ENCODE data around the gene MED8. TPM values are rescaled to one million over a fixed set of nuclear protein-coding genes. Genes with fewer than 3 reads are reported as not detected.

MED8 gene
- total RNA-seq, 4 donors from 2014 or later: 38.5 to 52.2 (median 45.2) TPM

DNA sequence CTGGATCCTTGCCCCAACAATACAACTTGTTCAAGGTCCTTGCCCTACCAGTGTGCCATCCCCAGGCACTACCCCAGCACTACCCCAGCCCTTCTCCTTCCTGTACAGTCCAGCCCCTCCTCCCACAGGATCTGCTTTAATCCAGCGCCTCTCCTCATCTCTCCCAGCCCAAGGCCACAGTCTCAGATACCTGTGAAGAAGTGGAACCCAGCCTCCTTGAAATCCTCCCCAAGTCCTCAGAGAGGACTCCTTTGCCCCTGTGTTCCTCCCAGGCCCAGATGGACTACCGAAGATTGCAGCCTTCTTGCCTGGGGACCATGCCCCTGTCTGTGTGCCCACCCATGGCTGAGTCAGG, 37.3 kb downstream of the MED8 start:
- TF ChIP-seq, protein P1, sequence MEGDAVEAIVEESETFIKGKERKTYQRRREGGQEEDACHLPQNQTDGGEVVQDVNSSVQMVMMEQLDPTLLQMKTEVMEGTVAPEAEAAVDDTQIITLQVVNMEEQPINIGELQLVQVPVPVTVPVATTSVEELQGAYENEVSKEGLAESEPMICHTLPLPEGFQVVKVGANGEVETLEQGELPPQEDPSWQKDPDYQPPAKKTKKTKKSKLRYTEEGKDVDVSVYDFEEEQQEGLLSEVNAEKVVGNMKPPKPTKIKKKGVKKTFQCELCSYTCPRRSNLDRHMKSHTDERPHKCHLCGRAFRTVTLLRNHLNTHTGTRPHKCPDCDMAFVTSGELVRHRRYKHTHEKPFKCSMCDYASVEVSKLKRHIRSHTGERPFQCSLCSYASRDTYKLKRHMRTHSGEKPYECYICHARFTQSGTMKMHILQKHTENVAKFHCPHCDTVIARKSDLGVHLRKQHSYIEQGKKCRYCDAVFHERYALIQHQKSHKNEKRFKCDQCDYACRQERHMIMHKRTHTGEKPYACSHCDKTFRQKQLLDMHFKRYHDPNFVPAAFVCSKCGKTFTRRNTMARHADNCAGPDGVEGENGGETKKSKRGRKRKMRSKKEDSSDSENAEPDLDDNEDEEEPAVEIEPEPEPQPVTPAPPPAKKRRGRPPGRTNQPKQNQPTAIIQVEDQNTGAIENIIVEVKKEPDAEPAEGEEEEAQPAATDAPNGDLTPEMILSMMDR (IDR thresholded peaks at IDR 0.05; ENCODE audit: low read depth): no peak

DNA sequence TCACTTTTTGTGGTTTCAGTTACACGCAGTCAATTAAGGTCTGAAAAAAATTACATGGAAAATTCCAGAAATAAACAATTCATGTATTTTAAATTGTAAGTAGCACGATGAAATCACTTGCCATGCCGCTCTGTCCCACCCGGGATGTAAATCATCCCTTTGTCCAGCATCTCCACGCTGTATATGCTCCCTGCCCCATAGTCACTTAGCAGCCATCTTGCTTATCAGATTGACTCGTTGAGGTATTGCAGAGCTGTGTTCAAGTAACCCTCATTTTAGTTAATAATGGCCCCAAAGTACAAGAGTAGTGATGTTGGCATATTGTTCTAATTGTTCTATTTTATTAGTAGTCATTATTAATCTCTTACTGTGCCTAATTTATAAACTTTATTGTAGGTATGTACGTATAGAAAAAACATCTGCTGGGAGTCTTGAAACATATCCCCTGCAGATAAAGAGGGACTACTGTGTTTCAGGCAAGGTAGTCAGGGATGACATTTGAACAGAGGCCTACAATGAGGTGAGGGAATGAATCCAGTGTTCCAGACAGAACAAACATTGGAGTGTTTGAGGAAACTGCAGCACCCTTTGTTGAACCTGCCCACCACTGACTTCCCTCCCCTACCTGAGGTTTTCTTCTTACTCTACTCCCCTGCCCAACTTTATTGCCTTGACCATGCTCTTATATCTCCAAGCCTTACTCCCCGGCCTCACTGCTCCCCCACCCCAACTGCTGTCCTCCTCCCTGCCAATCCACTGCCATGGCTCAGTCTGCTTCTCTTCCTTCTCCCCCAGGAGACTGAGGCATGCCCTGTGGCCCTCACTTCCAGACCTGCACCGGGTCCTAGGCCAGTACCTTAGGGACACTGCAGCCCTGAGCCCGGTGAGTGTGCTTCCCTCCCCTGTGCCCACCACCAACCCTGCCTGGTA, 37.9 kb downstream of the MED8 start:
- TF ChIP-seq, protein P1 (IDR thresholded peaks at IDR 0.05; ENCODE audit: low read depth): no peak

DNA sequence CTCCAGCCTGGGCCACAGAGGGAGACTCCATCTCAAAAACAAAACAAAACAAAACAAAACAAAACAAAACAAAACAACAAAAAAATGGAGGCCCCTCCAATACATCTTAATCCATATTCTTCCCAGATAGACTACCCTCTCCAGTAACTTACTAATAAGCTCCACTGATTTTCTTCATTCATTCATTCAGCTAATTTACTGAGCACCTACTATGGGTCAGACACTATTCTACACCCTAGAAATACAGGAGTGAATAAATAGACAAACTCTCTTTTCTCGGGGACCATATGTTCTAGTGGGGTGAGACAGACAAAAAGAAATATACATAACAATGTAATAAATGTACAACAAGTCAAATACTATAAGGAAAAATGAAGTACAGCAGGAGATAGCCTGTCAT, 38.6 kb downstream of the MED8 start:
- TF ChIP-seq, protein P1 (IDR thresholded peaks at IDR 0.05; ENCODE audit: low read depth): no peak

DNA sequence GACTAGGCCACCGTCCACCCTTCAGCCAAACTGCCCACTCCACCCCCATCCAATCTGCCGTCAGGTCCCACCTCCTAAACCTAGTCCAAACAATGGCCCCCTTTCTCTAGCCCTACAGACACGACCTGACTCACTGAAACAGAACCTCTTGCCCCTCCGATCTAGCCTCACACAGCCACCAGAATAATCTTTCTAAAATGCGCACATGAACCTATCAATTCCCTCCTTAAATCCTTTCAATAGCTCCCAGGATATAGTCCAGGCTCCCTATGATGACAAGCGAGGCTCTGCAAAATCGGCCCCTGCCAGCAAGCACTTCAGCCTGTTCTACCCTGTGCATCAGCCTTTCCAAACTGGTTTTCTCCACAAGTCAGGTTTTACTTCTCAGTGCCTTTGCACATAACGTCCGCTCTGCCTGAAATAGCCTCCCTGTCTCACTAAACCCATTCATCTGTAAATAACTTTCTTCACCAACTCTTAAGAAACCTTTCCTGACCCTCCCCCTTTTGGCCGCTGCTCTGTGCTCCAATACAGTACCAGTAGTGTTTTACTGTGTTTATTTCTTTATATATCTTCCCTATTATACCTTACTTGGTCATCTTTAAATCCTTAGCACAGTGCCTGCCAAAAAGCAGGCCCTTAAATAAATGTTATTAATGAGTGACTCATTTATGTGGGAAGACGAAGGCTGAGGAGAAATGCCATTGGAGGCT, 39.9 kb downstream of the MED8 start:
- TF ChIP-seq, protein P1 (IDR thresholded peaks at IDR 0.05; ENCODE audit: low read depth): no peak

DNA sequence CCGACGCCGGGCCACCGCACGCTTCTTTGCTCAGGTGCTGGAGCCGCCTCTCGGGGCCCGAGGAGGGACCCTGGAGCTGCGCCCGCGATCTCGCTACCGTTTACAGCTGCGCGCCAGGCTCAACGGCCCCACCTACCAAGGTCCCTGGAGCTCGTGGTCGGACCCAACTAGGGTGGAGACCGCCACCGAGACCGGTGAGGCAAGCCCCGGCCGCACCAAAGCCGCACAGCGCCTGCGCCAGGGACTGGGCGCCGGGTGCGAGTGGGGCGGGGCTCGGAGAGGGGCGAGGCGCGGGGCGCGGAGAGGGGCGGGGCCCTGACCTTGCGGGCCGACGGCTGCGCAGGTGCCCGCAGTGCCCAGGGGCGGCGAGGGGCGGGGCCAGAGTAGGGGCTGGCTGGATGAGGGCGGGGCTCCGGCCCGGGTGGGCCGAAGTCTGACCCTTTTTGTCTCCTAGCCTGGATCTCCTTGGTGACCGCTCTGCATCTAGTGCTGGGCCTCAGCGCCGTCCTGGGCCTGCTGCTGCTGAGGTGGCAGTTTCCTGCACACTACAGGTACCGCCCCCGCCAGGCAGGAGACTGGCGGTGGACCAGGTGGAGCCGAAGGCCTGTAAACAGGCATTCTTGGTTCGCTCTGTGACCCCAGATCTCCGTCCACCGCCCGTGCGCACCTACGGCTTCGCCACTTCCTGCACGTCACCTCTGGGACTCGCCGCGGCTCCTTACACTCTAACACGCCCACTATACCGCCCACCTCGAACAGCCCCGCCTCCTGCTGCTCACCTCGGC, 40.6 kb downstream of the MED8 start:
- TF ChIP-seq, protein P1 (IDR thresholded peaks at IDR 0.05; ENCODE audit: low read depth): no peak

DNA sequence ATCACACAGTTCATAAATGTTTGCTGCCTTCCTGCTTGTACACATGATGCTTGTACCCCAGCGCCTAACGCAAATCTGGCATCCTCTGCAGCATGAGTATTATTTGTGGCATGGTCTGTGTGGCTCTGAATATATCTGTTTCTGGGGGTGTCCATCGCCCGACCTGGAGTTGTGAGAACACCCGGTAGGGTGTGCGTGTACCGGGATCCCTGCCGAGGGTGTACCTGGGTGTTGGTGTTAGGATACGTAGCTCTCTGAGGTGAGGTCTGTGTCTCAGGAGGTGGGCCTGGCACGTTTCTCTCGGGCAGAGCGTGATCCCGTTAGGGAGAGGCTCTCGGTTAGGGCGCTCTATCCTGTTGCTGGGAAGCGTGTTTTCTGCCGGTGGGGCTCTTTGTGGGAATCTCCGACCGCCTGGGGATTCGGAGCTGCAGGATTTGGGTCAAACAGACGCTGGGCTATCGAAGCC, 41.2 kb downstream of the MED8 start:
- TF ChIP-seq, protein P1 (IDR thresholded peaks at IDR 0.05; ENCODE audit: low read depth): no peak

Measured in subcutaneous adipose tissue (tissue), 4 donors.